CD4-positive, alpha-beta T cell (primary cell): ENCODE results near the gene CHMP4A. TPM values are rescaled to one million over a fixed set of nuclear protein-coding genes. Genes with fewer than 3 reads are reported as not detected.

Experiments used
- ATAC-seq: fragments of 200-7000 bp; cut with Tn5 transposase; one replicate; pipeline ENCODE4 v1.10.0; 2022; ENCODE audit warnings: mild to moderate bottlenecking; ENCODE audit not compliant: poor library complexity
- CTCF ChIA-PET: fragments of 350-600 bp; sonication (Branson Sonifier 250); formaldehyde crosslinking; loops from one replicate; lab custom pipeline; 2021; ENCODE audit warnings: antibody characterized with exemption, inconsistent platforms; lab: Charles Lee
- POLR2A ChIA-PET: fragments of 350-600 bp; sonication (Branson Sonifier 250); formaldehyde crosslinking; loops from one replicate; lab custom pipeline; 2021; ENCODE audit warnings: antibody characterized with exemption, inconsistent platforms; lab: Charles Lee
- DNase-seq, 14 experiments: peaks; one replicate each; pipeline ENCODE4 v3.0.0-alpha.2; 2013 to 2020; ENCODE audit warnings: mixed read lengths in 2 of 14
- H3K27ac ChIP-seq, 2 donors: one replicate each; pipeline versions ENCODE4 v1.5.1 to v1.7.0; 2013; ENCODE audit warnings: low read length in 2 of 2, low read depth in 1 of 2, mild to moderate bottlenecking in 1 of 2
- H3K27me3 ChIP-seq, 2 experiments: 1 replicate in 1 of 2; 2 replicates in 1 of 2; pipeline versions ENCODE4 v1.6.1 to v1.7.0; 2013; ENCODE audit warnings: low read length in 2 of 2, control low read depth in 1 of 2, mild to moderate bottlenecking in 1 of 2, moderate library complexity in 1 of 2; ENCODE audit not compliant: insufficient read depth in 2 of 2, control insufficient read depth in 1 of 2
- H3K36me3 ChIP-seq: one replicate; pipeline ENCODE4 v1.6.1; 2013; ENCODE audit warnings: low read length, control low read depth; ENCODE audit not compliant: insufficient read depth
- H3K4me1 ChIP-seq: one replicate; pipeline ENCODE4 v1.6.1; 2013; ENCODE audit warnings: low read length, control low read depth; ENCODE audit not compliant: insufficient read depth
- H3K4me3 ChIP-seq: one replicate; pipeline ENCODE4 v1.5.1; 2013; ENCODE audit warnings: mild to moderate bottlenecking, low read length, moderate library complexity
- H3K9me3 ChIP-seq, 2 experiments: 1 replicate in 1 of 2; 2 replicates in 1 of 2; pipeline versions ENCODE4 v1.6.1 to v1.7.0; 2013; ENCODE audit warnings: low read length in 2 of 2, mild to moderate bottlenecking in 2 of 2, control low read depth in 1 of 2, moderate library complexity in 1 of 2; ENCODE audit not compliant: control insufficient read depth in 1 of 2, insufficient read depth in 1 of 2
- H3K27ac Mint-ChIP-seq: one replicate; pipeline ENCODE4 v1.8.0; 2020; ENCODE audit warnings: mixed read lengths
- H3K27me3 Mint-ChIP-seq: one replicate; pipeline ENCODE4 v1.8.0; 2021; ENCODE audit warnings: mixed read lengths
- H3K36me3 Mint-ChIP-seq: one replicate; pipeline ENCODE4 v1.8.0; 2021; ENCODE audit warnings: low read depth, mixed read lengths
- H3K4me1 Mint-ChIP-seq: one replicate; pipeline ENCODE4 v1.8.0; 2021; ENCODE audit warnings: low read depth, mixed read lengths
- H3K4me3 Mint-ChIP-seq: one replicate; pipeline ENCODE4 v1.8.0; 2020; ENCODE audit warnings: mild to moderate bottlenecking, mixed read lengths
- H3K9me3 Mint-ChIP-seq: one replicate; pipeline ENCODE4 v1.8.0; 2020; ENCODE audit warnings: mixed read lengths
- CTCF ChIP-seq: fragments of 200-600 bp; IDR thresholded peaks from one replicate; pipeline ENCODE4 v1.8.0; 2022; ENCODE audit warnings: antibody characterized with exemption, mild to moderate bottlenecking
- intact Hi-C, 2 experiments: fragments of 100-400 bp; cut with DNase I in 1 of 2; cut with micrococcal nuclease in 1 of 2; formaldehyde crosslinking; loops; one replicate each; pipeline versions ENCODE4 v1.15.1 to v1.9.0; 2023 to 2025; cut with DNase I, micrococcal nuclease
- total RNA-seq, 174 experiments: library from RNA in 2 of 174; stranded (reverse) in 2 of 174; gene quantifications; one replicate each; pipeline ENCODE4 v1.2.3 and lab custom pipeline; 2021 to 2026

The CHMP4A gene
- total RNA-seq, 2 experiments from 2014 or later = 73.4 to 80.1 TPM

- H3K4me1 Mint-ChIP-seq = peaks cover 21% of the 10 kb centered on the region
- Histone ChIP-seq H3K9me3 (no peaks in the 10 kb centered on the region), H3K27ac (no peak overlapping the region), H3K36me3 (peaks cover 27% of the 10 kb centered on the region), H3K4me1 (peaks cover 13% of the 10 kb centered on the region), H3K4me3 (no peak overlapping the region), H3K27me3 (no peaks in the 10 kb centered on the region)
- ATAC-seq (no peak), DNase-seq (peak in 1 of 14 experiments; percentile 25)
- H3K27me3 Mint-ChIP-seq = no peaks in the 10 kb centered on the region
- ChIA-PET CTCF (interaction anchor here (0.9 to 1.9 kb wide), 2 partner anchors 57 to 187 kb away, joined by 3 to 5 read pairs; partner anchors contain the start of gene CIDEB), POLR2A (interaction anchor here (3.6 kb wide), 1 partner anchor 8 kb away, joined by 20 read pairs; the partner anchor contains the start of gene TINF2)
- no peaks in the 10 kb centered on the region for H3K9me3 Mint-ChIP-seq
- H3K27ac Mint-ChIP-seq = peak overlapping the region; percentile 57
- intact Hi-C loops = no loop called here
- TF ChIP-seq CTCF = no peak
- H3K4me3 Mint-ChIP-seq = no peak overlapping the region
- H3K36me3 Mint-ChIP-seq = peaks cover 24% of the 10 kb centered on the region
Observed at GRCh38 chr14:24250354-24250753, 37.1 kb upstream of the CHMP4A start.

- Mint-ChIP-seq H3K36me3 (peaks cover 17% of the 10 kb centered on the region), H3K4me1 (peaks cover 26% of the 10 kb centered on the region), H3K27me3 (no peaks in the 10 kb centered on the region), H3K9me3 (no peaks in the 10 kb centered on the region), H3K4me3 (peak overlapping the region; percentile 39), H3K27ac (peak overlapping the region; percentile 57)
- intact Hi-C loops = no loop called here
- no peak for TF ChIP-seq CTCF
- POLR2A ChIA-PET = no interaction called here
- no peak overlapping the region for H3K27ac ChIP-seq
- ATAC-seq (no peak), DNase-seq (peak in 1 of 14 experiments; percentile 24)
- H3K36me3 ChIP-seq = peaks cover 18% of the 10 kb centered on the region
- H3K4me3 ChIP-seq = no peak overlapping the region
- no peaks in the 10 kb centered on the region for H3K27me3 ChIP-seq
- peaks cover 13% of the 10 kb centered on the region for H3K4me1 ChIP-seq
- H3K9me3 ChIP-seq = no peaks in the 10 kb centered on the region
- CTCF ChIA-PET = interaction anchor here (1.0 to 1.5 kb wide), 2 partner anchors 22 to 84 kb away, joined by 3 read pairs; partner anchors contain the start of gene RABGGTA
Observed at GRCh38 chr14:24249230-24250021, 36.1 kb upstream of the CHMP4A start.

- Mint-ChIP-seq H3K36me3 (peaks cover 13% of the 10 kb centered on the region), H3K4me3 (peak overlapping the region; percentile 43), H3K4me1 (peaks cover 37% of the 10 kb centered on the region), H3K9me3 (no peaks in the 10 kb centered on the region), H3K27me3 (no peaks in the 10 kb centered on the region), H3K27ac (peak overlapping the region; percentile 78)
- Histone ChIP-seq H3K4me1 (peaks cover 26% of the 10 kb centered on the region), H3K36me3 (peaks cover 8% of the 10 kb centered on the region), H3K27me3 (no peaks in the 10 kb centered on the region), H3K27ac (no peak overlapping the region), H3K9me3 (no peaks in the 10 kb centered on the region), H3K4me3 (no peak overlapping the region)
- TF ChIP-seq CTCF = no peak
- POLR2A ChIA-PET = interaction anchor here (1.0 to 2.6 kb wide), 7 partner anchors 18 to 183 kb away, joined by 3 to 17 read pairs (median 7); partner anchors contain the start of genes CBLN3, CHMP4A, DCAF11 and IRF9
- CTCF ChIA-PET = interaction anchor here (0.6 to 7.3 kb wide), 6 partner anchors 24 to 86 kb away, joined by 3 to 90 read pairs (median 8); partner anchors contain the start of genes CIDEB, DHRS1, MDP1 and NOP9
- DNase-seq (peak in 1 of 14 experiments; percentile 17), ATAC-seq (no peak)
- intact Hi-C loops = no loop called here
Observed at GRCh38 chr14:24247422-24247821, 34.1 kb upstream of the CHMP4A start.
